Activated naive CD8-positive, alpha-beta T cell (primary cell): ENCODE data around the gene SLC12A2.

Experiments used
- H3K27ac Mint-ChIP-seq: one replicate; pipeline ENCODE4 v1.8.0; 2021; ENCODE audit warnings: mixed read lengths
- H3K27me3 Mint-ChIP-seq: one replicate; pipeline ENCODE4 v1.8.0; 2021; ENCODE audit warnings: mixed read lengths
- H3K36me3 Mint-ChIP-seq: one replicate; pipeline ENCODE4 v1.8.0; 2021; ENCODE audit warnings: mixed read lengths
- H3K4me1 Mint-ChIP-seq: one replicate; pipeline ENCODE4 v1.8.0; 2021; ENCODE audit warnings: low read depth, mixed read lengths
- H3K4me3 Mint-ChIP-seq: one replicate; pipeline ENCODE4 v1.8.0; 2021; ENCODE audit warnings: mild to moderate bottlenecking, mixed read lengths
- H3K9me3 Mint-ChIP-seq: one replicate; pipeline ENCODE4 v1.8.0; 2021; ENCODE audit warnings: low read depth, mixed read lengths

The SLC12A2 gene

GRCh38 chr5:128116445-128116844 lies 32.9 kb downstream of the SLC12A2 start:
- Mint-ChIP-seq H3K36me3 (peaks cover 48% of the 10 kb centered on the region), H3K4me3 (no peak overlapping the region)

GRCh38 chr5:128118214-128118613 lies 34.6 kb downstream of the SLC12A2 start:
- H3K4me1 Mint-ChIP-seq: no peaks in the 10 kb centered on the region
- H3K27ac Mint-ChIP-seq: no peak overlapping the region
- peaks cover 41% of the 10 kb centered on the region for H3K36me3 Mint-ChIP-seq
- H3K9me3 Mint-ChIP-seq: peaks cover 11% of the 10 kb centered on the region
- H3K4me3 Mint-ChIP-seq: no peak overlapping the region
- no peaks in the 10 kb centered on the region for H3K27me3 Mint-ChIP-seq

More at GRCh38 chr5:128116445-128116844, 32.9 kb downstream of the SLC12A2 start:
- H3K27me3 Mint-ChIP-seq: no peaks in the 10 kb centered on the region
- peaks cover 8% of the 10 kb centered on the region for H3K4me1 Mint-ChIP-seq
- no peak overlapping the region for H3K27ac Mint-ChIP-seq
- H3K9me3 Mint-ChIP-seq: peaks cover 11% of the 10 kb centered on the region

DNA sequence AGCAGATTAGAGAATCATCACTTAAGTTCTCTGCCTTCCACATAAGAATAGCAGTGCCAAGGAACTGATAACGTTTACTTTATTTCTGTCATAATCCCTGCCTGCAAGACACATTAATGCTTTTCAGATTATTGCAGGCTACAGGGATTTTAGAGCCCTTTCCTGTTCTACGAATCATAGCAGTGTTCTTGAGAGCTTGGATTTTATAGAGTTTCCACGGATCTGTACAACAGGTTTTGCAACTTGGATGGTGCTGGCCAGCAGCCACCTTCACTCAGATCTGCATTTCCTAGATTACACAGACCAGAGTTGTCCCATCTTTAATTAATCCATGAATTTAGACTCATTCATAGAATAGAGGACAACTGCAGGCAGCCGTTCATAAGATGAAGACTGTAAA lies 38.1 kb downstream of the SLC12A2 start:
- Mint-ChIP-seq H3K27me3 (no peaks in the 10 kb centered on the region), H3K9me3 (peaks cover 9% of the 10 kb centered on the region), H3K27ac (no peak overlapping the region), H3K4me1 (no peaks in the 10 kb centered on the region), H3K4me3 (no peak overlapping the region), H3K36me3 (peaks cover 19% of the 10 kb centered on the region)

DNA sequence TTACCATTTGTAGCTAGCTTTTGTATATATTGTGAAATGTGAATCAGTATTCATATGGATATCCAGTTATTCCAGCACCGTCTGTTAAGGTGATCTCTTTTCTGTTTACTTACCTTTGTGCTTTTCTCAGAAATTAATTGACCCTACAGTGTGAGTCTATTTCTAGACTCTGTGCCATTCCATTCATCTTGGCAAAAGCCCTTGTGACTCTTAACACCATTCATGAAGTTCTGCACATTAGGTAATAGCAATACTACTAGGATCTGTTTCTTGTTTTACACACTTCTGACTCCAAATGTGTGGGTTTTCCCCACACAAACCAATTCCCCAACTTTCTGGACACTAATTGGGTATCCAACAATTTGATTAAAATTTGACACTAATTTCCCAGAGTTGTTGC lies 40.4 kb downstream of the SLC12A2 start:
- Mint-ChIP-seq H3K9me3 (peaks cover 2% of the 10 kb centered on the region), H3K4me3 (no peak overlapping the region), H3K27me3 (no peaks in the 10 kb centered on the region), H3K36me3 (peaks cover 2% of the 10 kb centered on the region), H3K27ac (no peak overlapping the region), H3K4me1 (no peaks in the 10 kb centered on the region)

DNA sequence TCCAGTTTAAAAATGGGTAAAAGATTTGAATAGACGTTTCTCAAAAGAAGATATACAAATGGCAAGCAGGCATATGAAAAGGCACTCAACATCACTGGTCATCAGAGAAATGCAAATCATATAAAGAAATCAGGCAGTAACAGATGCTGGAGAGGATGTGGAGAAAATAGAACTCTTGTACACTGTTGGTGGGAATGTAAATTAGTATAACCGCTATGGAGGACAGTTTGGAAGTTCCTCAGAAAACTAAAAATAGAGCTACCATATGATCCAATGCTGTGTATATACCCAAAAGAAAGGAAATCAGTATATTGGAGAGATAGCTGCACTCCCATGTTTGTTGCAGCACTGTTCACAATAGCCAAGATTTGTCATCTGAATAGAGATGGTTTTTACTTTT lies 42.7 kb downstream of the SLC12A2 start:
- Mint-ChIP-seq H3K27me3 (no peaks in the 10 kb centered on the region), H3K4me3 (no peak overlapping the region), H3K36me3 (peaks cover 6% of the 10 kb centered on the region), H3K4me1 (no peaks in the 10 kb centered on the region), H3K9me3 (no peaks in the 10 kb centered on the region), H3K27ac (no peak overlapping the region)

GRCh38 chr5:128132499-128132898 lies 48.9 kb downstream of the SLC12A2 start:
- Mint-ChIP-seq H3K27me3 (no peaks in the 10 kb centered on the region), H3K9me3 (no peaks in the 10 kb centered on the region), H3K4me3 (no peak overlapping the region), H3K4me1 (no peaks in the 10 kb centered on the region), H3K36me3 (peaks cover 30% of the 10 kb centered on the region), H3K27ac (no peak overlapping the region)

- Mint-ChIP-seq H3K9me3 (no peaks in the 10 kb centered on the region), H3K4me3 (no peak overlapping the region), H3K4me1 (no peaks in the 10 kb centered on the region), H3K36me3 (peaks cover 35% of the 10 kb centered on the region), H3K27ac (no peak overlapping the region), H3K27me3 (no peaks in the 10 kb centered on the region)
Measured at GRCh38 chr5:128135286-128135685, 51.7 kb downstream of the SLC12A2 start.

DNA sequence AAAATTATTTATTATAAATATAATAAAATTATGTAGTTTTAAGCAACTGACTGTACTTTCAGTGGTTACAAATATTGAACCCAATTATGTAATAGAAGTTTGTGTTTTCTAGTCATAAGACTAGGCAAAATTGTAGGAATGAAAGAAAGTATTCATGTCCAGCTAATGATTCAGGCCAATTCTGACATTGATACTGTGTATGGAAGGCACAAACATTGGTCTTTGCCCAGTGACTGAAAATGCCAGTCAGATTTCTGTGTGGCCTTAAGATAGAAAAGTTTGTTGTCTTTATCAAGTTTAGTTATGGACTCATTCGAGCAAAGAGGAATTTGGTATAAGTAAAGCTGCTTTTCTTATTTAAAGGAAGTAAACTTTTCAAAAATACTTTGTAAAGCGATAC lies 60.3 kb downstream of the SLC12A2 start:
- Mint-ChIP-seq H3K36me3 (peaks cover 13% of the 10 kb centered on the region), H3K4me1 (no peaks in the 10 kb centered on the region), H3K9me3 (no peaks in the 10 kb centered on the region), H3K27ac (no peak overlapping the region), H3K4me3 (no peak overlapping the region), H3K27me3 (no peaks in the 10 kb centered on the region)

DNA sequence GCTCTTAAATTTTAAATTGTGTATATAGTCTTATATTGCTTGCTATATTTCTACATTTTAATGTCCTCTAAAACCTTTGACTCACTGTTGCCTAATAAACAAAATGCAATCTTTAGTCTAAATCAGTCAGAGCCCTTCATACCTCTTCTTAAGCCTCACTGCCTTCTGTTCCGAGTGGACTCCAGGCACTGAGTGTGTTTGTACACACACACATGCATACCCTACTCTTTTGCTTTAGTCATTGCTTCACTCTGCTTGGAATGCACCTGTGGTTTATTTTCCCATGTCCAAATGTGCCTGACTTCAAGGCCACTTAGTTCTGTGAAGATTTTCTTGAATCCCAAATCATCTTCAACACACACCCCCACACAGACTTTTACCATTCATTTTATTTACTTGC lies 60.9 kb downstream of the SLC12A2 start:
- Mint-ChIP-seq H3K4me3 (no peak overlapping the region), H3K27ac (no peak overlapping the region), H3K36me3 (peaks cover 13% of the 10 kb centered on the region), H3K27me3 (no peaks in the 10 kb centered on the region), H3K9me3 (no peaks in the 10 kb centered on the region), H3K4me1 (no peaks in the 10 kb centered on the region)

DNA sequence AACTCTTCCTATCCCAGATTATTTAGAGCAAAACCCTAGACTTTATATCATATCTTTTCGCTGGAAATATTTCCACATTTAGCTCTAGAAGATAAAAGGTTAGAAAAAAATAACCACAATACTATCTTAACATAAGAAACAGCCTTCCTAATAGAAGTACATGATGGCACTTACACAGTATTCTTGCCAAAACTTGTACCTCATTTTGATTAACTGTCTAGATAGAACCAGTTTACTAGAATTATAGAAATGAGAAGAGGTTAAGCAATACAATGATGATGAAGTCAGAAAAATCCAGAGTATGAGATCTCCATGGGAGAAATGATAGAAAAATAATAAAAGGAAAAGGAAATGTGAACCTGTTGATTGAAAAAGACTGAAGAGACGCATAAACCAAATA lies 63.1 kb downstream of the SLC12A2 start:
- peaks cover 13% of the 10 kb centered on the region for H3K36me3 Mint-ChIP-seq
- no peaks in the 10 kb centered on the region for H3K4me1 Mint-ChIP-seq
- no peak overlapping the region for H3K4me3 Mint-ChIP-seq

DNA sequence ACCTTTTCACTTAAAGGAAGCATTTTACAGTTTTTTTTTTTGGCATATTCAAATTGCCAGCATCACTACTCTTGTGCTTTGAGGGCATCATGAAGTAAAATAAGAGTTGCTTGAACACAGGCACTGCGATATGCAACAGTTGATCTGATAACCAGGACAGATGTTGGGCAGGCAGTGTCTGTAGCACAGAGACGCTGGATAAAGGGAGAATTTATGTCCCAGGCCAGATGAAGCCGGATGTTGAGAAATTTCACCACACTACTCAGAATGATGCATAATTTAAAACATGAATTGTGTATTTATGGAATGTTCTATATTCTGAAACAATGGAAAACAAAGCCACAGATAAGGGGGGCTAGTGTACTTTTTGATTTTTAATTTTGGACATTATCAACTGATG lies 71.4 kb downstream of the SLC12A2 start:
- H3K9me3 Mint-ChIP-seq: no peaks in the 10 kb centered on the region
- no peak overlapping the region for H3K27ac Mint-ChIP-seq
- H3K36me3 Mint-ChIP-seq: peaks cover 34% of the 10 kb centered on the region
- H3K27me3 Mint-ChIP-seq: no peaks in the 10 kb centered on the region
- no peak overlapping the region for H3K4me3 Mint-ChIP-seq
- no peaks in the 10 kb centered on the region for H3K4me1 Mint-ChIP-seq

More for the DNA sequence above, 63.1 kb downstream of the SLC12A2 start:
- H3K9me3 Mint-ChIP-seq: no peaks in the 10 kb centered on the region
- H3K27ac Mint-ChIP-seq: no peak overlapping the region
- H3K27me3 Mint-ChIP-seq: no peaks in the 10 kb centered on the region

DNA sequence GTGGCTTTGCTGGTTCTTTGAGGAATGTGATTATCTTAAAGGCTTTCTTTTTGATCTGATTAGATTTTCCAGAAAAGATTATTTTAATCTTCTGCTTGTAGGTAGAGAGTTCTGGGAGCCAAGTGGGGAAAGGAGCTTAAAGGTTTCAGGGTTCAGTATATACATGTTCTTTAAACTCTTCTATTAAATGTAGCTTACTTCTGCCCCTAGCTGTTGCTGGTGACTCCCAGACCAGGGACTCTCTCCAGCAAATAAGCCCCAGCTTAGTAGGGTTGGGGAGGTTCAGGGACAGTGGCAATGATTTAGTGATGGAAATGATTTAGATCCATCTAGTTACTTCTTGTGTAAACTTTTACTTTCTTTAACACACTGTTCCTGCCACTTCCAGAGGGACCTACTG lies 72.2 kb downstream of the SLC12A2 start:
- Mint-ChIP-seq H3K27ac (no peak overlapping the region), H3K36me3 (peaks cover 38% of the 10 kb centered on the region), H3K9me3 (no peaks in the 10 kb centered on the region), H3K4me1 (no peaks in the 10 kb centered on the region), H3K4me3 (no peak overlapping the region), H3K27me3 (no peaks in the 10 kb centered on the region)

- no peaks in the 10 kb centered on the region for H3K9me3 Mint-ChIP-seq
- H3K4me1 Mint-ChIP-seq: no peaks in the 10 kb centered on the region
- H3K27me3 Mint-ChIP-seq: no peaks in the 10 kb centered on the region
- no peak overlapping the region for H3K4me3 Mint-ChIP-seq
- H3K27ac Mint-ChIP-seq: no peak overlapping the region
- H3K36me3 Mint-ChIP-seq: peaks cover 38% of the 10 kb centered on the region
Measured at GRCh38 chr5:128156521-128156920, 73.0 kb downstream of the SLC12A2 start.

DNA sequence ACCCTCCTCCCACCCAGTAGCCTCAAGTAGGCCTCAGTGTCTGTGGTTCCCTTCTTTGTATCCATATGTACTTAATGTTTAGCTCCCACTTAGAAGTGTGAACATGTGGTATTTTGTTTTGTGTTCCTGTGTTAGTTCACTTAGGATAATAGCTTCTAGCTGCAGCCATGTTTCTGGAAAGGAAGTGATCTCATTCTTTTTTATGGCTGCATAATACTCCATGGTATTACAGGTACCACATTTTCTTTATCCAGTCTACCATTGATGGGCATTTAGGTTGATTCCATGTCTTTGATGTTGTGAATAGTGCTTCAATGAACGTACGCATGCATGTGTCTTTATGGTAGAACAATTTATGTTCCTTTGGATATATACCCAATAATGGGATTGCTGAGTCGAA lies 74.8 kb downstream of the SLC12A2 start:
- Mint-ChIP-seq H3K4me3 (no peak overlapping the region), H3K27me3 (no peaks in the 10 kb centered on the region), H3K27ac (no peak overlapping the region), H3K4me1 (no peaks in the 10 kb centered on the region), H3K36me3 (peaks cover 42% of the 10 kb centered on the region), H3K9me3 (no peaks in the 10 kb centered on the region)

GRCh38 chr5:128163991-128164390 lies 80.4 kb downstream of the SLC12A2 start:
- no peaks in the 10 kb centered on the region for H3K9me3 Mint-ChIP-seq
- H3K27me3 Mint-ChIP-seq: no peaks in the 10 kb centered on the region
- peaks cover 32% of the 10 kb centered on the region for H3K36me3 Mint-ChIP-seq
- H3K4me1 Mint-ChIP-seq: no peaks in the 10 kb centered on the region
- no peak overlapping the region for H3K27ac Mint-ChIP-seq
- no peak overlapping the region for H3K4me3 Mint-ChIP-seq

DNA sequence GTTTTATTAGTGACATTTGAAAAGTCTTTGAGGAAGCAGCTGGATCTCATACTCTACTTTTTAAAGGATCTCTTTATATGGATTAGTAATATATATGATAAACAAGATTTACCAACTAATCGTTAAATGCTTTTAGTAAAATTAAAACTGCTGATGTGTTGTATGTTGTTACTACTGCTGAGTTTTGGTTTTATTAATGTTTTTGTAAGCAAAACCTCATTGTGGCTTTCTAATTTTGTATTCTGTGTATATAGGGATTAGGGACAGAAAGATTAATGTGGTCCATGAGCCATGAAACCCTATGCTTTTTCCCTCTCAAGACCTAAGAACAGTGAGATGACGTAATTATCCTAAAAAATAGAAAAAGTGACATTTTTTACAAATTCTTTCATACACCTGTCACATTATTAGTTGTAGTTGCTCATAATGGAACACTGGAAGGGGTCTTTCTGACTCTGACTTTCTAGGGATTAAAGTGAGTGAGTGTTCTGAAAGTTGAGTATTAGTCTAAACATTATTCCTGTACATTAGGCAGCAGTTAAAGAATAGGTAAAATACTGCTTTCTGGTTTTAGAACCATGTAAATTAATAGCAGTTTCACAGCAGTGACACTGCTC lies 85.9 kb downstream of the SLC12A2 start:
- H3K9me3 Mint-ChIP-seq: no peaks in the 10 kb centered on the region
- no peak overlapping the region for H3K4me3 Mint-ChIP-seq
- H3K36me3 Mint-ChIP-seq: peaks cover 22% of the 10 kb centered on the region
- no peaks in the 10 kb centered on the region for H3K4me1 Mint-ChIP-seq
- H3K27me3 Mint-ChIP-seq: no peaks in the 10 kb centered on the region
- H3K27ac Mint-ChIP-seq: no peak overlapping the region
